ENCODE measurements around the gene NR5A2. TPM values are rescaled to one million over a fixed set of nuclear protein-coding genes. Genes with fewer than 3 reads are reported as not detected.

NR5A2 gene
- total RNA-seq, 1 experiment from 2014 or later: 2.1 TPM

DNA sequence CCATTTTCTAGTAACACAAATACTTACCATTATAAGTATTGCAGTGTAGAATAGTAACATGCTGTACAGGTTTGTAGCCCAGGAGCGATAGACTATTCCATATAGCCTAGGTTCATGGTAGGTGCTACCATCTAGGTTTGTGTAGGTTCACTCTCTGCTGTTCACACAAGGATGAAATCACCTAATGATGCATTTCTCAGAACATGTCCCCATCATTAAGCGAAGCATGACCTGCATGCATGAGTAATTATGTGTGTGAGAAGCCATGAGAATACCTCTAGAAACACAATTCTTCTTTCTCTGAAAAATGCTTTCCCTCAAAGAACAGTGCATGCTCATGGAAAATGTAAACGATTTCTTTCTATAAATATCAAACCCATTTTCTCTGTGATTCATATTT, 69.3 kb downstream of the NR5A2 start:
- no peaks in the 10 kb centered on the region for H3K36me3 ChIP-seq (ENCODE audit: low read depth)
- no peak overlapping the region for H2AFZ ChIP-seq
- ChIA-PET POLR2A (ENCODE audit: unreplicated experiment) (no interaction called here), CTCF (no interaction called here)
- TF ChIP-seq, protein P1, sequence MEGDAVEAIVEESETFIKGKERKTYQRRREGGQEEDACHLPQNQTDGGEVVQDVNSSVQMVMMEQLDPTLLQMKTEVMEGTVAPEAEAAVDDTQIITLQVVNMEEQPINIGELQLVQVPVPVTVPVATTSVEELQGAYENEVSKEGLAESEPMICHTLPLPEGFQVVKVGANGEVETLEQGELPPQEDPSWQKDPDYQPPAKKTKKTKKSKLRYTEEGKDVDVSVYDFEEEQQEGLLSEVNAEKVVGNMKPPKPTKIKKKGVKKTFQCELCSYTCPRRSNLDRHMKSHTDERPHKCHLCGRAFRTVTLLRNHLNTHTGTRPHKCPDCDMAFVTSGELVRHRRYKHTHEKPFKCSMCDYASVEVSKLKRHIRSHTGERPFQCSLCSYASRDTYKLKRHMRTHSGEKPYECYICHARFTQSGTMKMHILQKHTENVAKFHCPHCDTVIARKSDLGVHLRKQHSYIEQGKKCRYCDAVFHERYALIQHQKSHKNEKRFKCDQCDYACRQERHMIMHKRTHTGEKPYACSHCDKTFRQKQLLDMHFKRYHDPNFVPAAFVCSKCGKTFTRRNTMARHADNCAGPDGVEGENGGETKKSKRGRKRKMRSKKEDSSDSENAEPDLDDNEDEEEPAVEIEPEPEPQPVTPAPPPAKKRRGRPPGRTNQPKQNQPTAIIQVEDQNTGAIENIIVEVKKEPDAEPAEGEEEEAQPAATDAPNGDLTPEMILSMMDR (conservative IDR thresholded peaks at IDR 0.05): no peak
- TF ChIP-seq EZH2 (IDR thresholded peaks at IDR 0.05; ENCODE audit: low read depth): no peak
- 0 out of 2 replicates have a peak, but pooled peaks cover 8% of the 10 kb centered on the region for H3K4me1 ChIP-seq (replicated peaks; ENCODE audit: insufficient read depth)
- BruUV-seq (replicated peaks): no TSS peak
- no peaks in the 10 kb centered on the region for H3K27me3 ChIP-seq (ENCODE audit: insufficient read depth, low read depth)
- H3K4me3 ChIP-seq: no peak overlapping the region
- H3F3A ChIP-seq (ENCODE audit: insufficient read depth, low read depth): no peaks in the 10 kb centered on the region
- H3K27ac ChIP-seq: no peak overlapping the region
- no peak overlapping the region for H3K4me2 ChIP-seq
- peaks cover 4% of the 10 kb centered on the region; the same call in 1 of the 2 replicates for H3K9me2 ChIP-seq (ENCODE audit: insufficient read depth)
- no peaks in the 10 kb centered on the region for H3K79me2 ChIP-seq (ENCODE audit: low read depth)
- intact Hi-C loops (cut with micrococcal nuclease; ENCODE audit: unreplicated experiment): no loop called here
- no peaks in the 10 kb centered on the region for H3K9me3 ChIP-seq (ENCODE audit: insufficient read depth, low read depth)
- DNase-seq: no peak
- no peaks in the 10 kb centered on the region for H4K20me1 ChIP-seq (ENCODE audit: insufficient read depth)

GRCh38 chr1:200099040-200099439, 71.5 kb downstream of the NR5A2 start:
- ChIA-PET CTCF (no interaction called here), POLR2A (ENCODE audit: unreplicated experiment) (no interaction called here)
- no peaks in the 10 kb centered on the region for H3K27me3 ChIP-seq (ENCODE audit: insufficient read depth, low read depth)
- H3K27ac ChIP-seq: no peak overlapping the region
- no peaks in the 10 kb centered on the region for H3F3A ChIP-seq (ENCODE audit: insufficient read depth, low read depth)
- H3K4me2 ChIP-seq: no peak overlapping the region
- no peaks in the 10 kb centered on the region for H3K36me3 ChIP-seq (ENCODE audit: low read depth)
- no TSS peak for BruUV-seq (replicated peaks)
- no peaks in the 10 kb centered on the region for H4K20me1 ChIP-seq (ENCODE audit: insufficient read depth)
- DNase-seq: no peak
- no peak overlapping the region for H2AFZ ChIP-seq
- TF ChIP-seq EZH2 (IDR thresholded peaks at IDR 0.05; ENCODE audit: low read depth): no peak
- TF ChIP-seq, protein P1 (conservative IDR thresholded peaks at IDR 0.05): no peak
- 0 out of 2 replicates have a peak, but pooled peaks cover 8% of the 10 kb centered on the region for H3K4me1 ChIP-seq (replicated peaks; ENCODE audit: insufficient read depth)
- no peaks in the 10 kb centered on the region for H3K79me2 ChIP-seq (ENCODE audit: low read depth)
- no peak overlapping the region for H3K4me3 ChIP-seq
- H3K9me3 ChIP-seq (ENCODE audit: insufficient read depth, low read depth): no peaks in the 10 kb centered on the region
- intact Hi-C loops (cut with micrococcal nuclease; ENCODE audit: unreplicated experiment): no loop called here
- peaks cover 4% of the 10 kb centered on the region; the same call in 1 of the 2 replicates for H3K9me2 ChIP-seq (ENCODE audit: insufficient read depth)

GRCh38 chr1:200103966-200104583, 76.6 kb downstream of the NR5A2 start:
- Histone ChIP-seq H3K4me3 (no peak overlapping the region), H3K27me3 (ENCODE audit: insufficient read depth, low read depth) (no peaks in the 10 kb centered on the region), H3K79me2 (ENCODE audit: low read depth) (no peaks in the 10 kb centered on the region), H3K9me2 (ENCODE audit: insufficient read depth) (peaks cover 4% of the 10 kb centered on the region; the same call in 1 of the 2 replicates), H3K27ac (no peak overlapping the region), H3K36me3 (ENCODE audit: low read depth) (no peaks in the 10 kb centered on the region), H3F3A (ENCODE audit: insufficient read depth, low read depth) (no peaks in the 10 kb centered on the region), H2AFZ (no peak overlapping the region), H3K4me1 (replicated peaks; ENCODE audit: insufficient read depth) (peaks cover 15% of the 10 kb centered on the region; the same call in 1 of the 2 replicates), H4K20me1 (ENCODE audit: insufficient read depth) (no peaks in the 10 kb centered on the region), H3K9me3 (ENCODE audit: insufficient read depth, low read depth) (no peaks in the 10 kb centered on the region), H3K4me2 (no peak overlapping the region)
- ChIA-PET POLR2A (ENCODE audit: unreplicated experiment) (no interaction called here), CTCF (no interaction called here)
- TF ChIP-seq, protein P1 (conservative IDR thresholded peaks at IDR 0.05): no peak
- no peak for TF ChIP-seq EZH2 (IDR thresholded peaks at IDR 0.05; ENCODE audit: low read depth)
- DNase-seq: no peak
- no TSS peak for BruUV-seq (replicated peaks)
- intact Hi-C loops (cut with micrococcal nuclease; ENCODE audit: unreplicated experiment): no loop called here

Measured in PC-9 (cell line).